Thoracic aorta (tissue), 2 donors: Measurements from ENCODE around the gene CTSC. TPM values are rescaled to one million over a fixed set of nuclear protein-coding genes. Genes with fewer than 3 reads are reported as not detected.

Source experiments
- ATAC-seq: fragments of 150-250 bp; one replicate; pipeline ENCODE4 v1.8.0; 2017; ENCODE audit warnings: low read depth; ENCODE audit not compliant: insufficient number of reproducible peaks, low FRiP score
- DNase-seq: peaks from one replicate; pipeline ENCODE4 v3.0.0-alpha.2; 2020; ENCODE audit warnings: low spot score
- H3K27ac ChIP-seq, 2 donors: fragments of 200-600 bp; sonication (generic); 1 replicate in 1 of 2; 2 replicates in 1 of 2; pipeline ENCODE4 v1.5.1; 2016; ENCODE audit warnings: mild to moderate bottlenecking in 2 of 2, moderate library complexity in 2 of 2
- H3K27me3 ChIP-seq: fragments of 200-600 bp; sonication (generic); replicated peaks from 2 replicates; pipeline ENCODE4 v1.6.0; 2016; ENCODE audit warnings: mild to moderate bottlenecking; ENCODE audit not compliant: insufficient read depth
- H3K36me3 ChIP-seq: fragments of 200-600 bp; sonication (generic); one replicate; pipeline ENCODE4 v1.5.1; 2016
- H3K4me1 ChIP-seq, 2 donors: fragments of 200-600 bp; sonication (generic); 1 replicate in 1 of 2; 2 replicates in 1 of 2; pipeline versions ENCODE4 v1.5.1 to v1.6.0; 2016; ENCODE audit warnings: low read depth in 2 of 2, mild to moderate bottlenecking in 1 of 2; ENCODE audit not compliant: control insufficient read depth in 1 of 2
- H3K4me3 ChIP-seq: fragments of 200-600 bp; sonication (generic); 2 replicates; pipeline ENCODE4 v1.5.1; 2016; ENCODE audit warnings: mild to moderate bottlenecking
- H3K9me3 ChIP-seq: fragments of 200-600 bp; sonication (generic); 2 replicates; pipeline ENCODE4 v1.5.1; 2016
- total RNA-seq, 2 donors: library from RNA; depleted of rRNA; stranded (reverse); fragments of >200 nt; gene quantifications; one replicate each; pipeline versions ENCODE4 v1.1.0 to v1.2.3, GENCODE V29; 2016
- TF ChIP-seq, protein P1 (sequence below): fragments of 200-600 bp; sonication (generic); IDR thresholded peaks from one replicate; pipeline ENCODE4 v1.5.1; 2019; ENCODE audit warnings: antibody characterized with exemption

Gene CTSC
- total RNA-seq, 2 donors from 2014 or later = 49.0 to 91.1 TPM

DNA sequence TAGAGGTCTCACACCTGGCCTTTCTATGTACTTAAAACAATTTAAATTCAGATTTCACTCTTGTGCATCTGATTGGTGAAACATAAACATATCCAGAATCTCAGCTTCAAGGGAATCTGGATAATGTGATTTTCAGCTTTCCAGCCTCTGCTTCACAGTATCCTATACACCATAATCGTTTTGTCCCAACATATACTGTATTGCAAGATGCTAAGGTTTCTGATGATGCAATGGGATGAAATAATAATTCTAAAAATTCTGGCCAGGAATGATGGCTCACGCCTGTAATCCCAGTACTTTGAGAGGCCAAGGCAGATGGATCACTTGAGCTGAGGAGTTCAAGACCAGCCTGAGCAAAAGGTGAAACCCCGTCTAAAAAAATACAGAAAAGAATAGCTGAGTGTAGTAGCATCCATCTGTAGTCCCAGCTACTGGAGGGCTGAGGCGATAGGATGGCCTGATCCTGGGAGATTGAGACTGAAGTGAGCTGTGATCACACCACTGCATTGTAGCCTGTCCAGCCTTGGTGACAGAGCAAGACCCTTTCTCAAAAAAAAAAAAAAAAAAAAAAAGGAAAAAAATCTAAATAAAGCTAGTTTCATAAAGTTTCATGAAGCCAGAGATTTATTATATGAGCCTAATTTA, 41.0 kb upstream of the CTSC start:
- H3K4me1 ChIP-seq = no peaks in the 10 kb centered on the region
- H3K36me3 ChIP-seq = no peaks in the 10 kb centered on the region
- no peak overlapping the region for H3K27ac ChIP-seq
- H3K4me3 ChIP-seq = no peak overlapping the region
- DNase-seq (no peak), ATAC-seq (no peak)
- TF ChIP-seq, protein P1, sequence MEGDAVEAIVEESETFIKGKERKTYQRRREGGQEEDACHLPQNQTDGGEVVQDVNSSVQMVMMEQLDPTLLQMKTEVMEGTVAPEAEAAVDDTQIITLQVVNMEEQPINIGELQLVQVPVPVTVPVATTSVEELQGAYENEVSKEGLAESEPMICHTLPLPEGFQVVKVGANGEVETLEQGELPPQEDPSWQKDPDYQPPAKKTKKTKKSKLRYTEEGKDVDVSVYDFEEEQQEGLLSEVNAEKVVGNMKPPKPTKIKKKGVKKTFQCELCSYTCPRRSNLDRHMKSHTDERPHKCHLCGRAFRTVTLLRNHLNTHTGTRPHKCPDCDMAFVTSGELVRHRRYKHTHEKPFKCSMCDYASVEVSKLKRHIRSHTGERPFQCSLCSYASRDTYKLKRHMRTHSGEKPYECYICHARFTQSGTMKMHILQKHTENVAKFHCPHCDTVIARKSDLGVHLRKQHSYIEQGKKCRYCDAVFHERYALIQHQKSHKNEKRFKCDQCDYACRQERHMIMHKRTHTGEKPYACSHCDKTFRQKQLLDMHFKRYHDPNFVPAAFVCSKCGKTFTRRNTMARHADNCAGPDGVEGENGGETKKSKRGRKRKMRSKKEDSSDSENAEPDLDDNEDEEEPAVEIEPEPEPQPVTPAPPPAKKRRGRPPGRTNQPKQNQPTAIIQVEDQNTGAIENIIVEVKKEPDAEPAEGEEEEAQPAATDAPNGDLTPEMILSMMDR = no peak
- H3K9me3 ChIP-seq = no peaks in the 10 kb centered on the region
- no peaks in the 10 kb centered on the region for H3K27me3 ChIP-seq

DNA sequence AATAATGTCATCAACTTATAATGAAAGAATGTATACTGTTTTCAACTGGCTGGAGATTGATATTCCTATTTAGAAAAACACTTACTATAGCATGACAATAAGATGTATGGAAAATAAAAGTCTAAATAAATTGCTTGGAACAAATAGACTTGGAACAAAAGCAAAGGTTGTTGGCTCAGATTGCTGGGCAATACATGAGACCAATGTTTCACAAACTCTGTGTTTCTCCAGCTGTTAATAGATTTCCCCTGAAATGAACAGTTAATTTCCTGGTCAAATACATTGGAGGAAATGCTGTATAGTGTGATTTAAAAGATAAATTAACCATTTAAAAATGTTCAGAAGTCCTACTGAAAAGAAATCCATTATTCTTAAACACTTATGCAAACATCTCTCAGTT, 40.1 kb upstream of the CTSC start:
- TF ChIP-seq, protein P1 = no peak
- no peaks in the 10 kb centered on the region for H3K27me3 ChIP-seq
- no peak for DNase-seq

DNA sequence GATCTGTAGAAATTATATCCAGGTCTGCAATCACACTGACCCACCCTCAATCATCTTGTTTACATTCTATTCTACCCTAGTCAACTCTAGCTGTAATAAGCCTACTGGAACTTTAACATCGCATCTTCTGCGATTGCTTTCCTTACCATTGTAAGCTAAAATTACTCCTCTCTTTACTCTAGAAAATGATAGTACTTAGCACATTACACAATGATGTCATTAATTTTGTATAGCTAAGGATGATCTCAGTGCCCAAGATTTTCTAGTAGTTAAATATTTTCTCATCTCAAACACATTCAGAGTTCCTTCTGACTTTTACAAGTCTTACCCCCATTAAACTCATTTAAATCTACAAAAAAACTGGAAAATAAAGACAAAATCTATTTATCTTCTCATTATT, 39.6 kb upstream of the CTSC start:
- Histone ChIP-seq H3K9me3 (no peaks in the 10 kb centered on the region), H3K4me3 (no peak overlapping the region), H3K27me3 (no peaks in the 10 kb centered on the region), H3K27ac (no peak overlapping the region), H3K4me1 (no peaks in the 10 kb centered on the region), H3K36me3 (no peaks in the 10 kb centered on the region)
- DNase-seq (no peak), ATAC-seq (no peak)
- TF ChIP-seq, protein P1 = no peak

More for the DNA sequence above, 40.1 kb upstream of the CTSC start:
- Histone ChIP-seq H3K27ac (no peak overlapping the region), H3K4me1 (no peaks in the 10 kb centered on the region), H3K9me3 (no peaks in the 10 kb centered on the region), H3K4me3 (no peak overlapping the region), H3K36me3 (no peaks in the 10 kb centered on the region)
- no peak for ATAC-seq

DNA sequence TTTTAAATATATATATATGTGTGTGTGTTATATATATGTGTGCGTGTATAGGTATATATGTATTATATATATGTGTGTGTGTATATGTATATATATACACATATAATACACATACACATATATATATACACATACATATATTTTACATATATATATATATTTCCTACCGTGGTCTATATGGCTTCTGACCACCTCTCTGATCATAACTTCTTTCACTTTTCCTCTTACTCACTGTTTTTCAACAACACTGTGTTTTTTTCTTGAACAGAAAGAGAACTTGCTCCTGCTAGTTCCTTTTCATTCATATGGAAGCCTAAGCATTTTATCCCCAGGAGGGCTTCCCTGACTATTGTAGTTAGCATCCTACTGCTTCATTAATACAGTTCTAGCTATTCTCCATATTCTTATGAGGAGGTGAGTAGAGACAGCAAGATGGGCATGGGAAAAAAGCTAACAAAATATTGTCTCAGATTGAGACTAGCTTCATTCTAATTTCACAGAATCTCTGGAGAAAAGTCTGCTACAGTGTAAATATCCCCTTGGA, 38.5 kb upstream of the CTSC start:
- no peak for DNase-seq
- TF ChIP-seq, protein P1 = no peak
- Histone ChIP-seq H3K36me3 (no peaks in the 10 kb centered on the region), H3K27ac (no peak overlapping the region), H3K4me1 (no peaks in the 10 kb centered on the region), H3K4me3 (no peak overlapping the region), H3K27me3 (no peaks in the 10 kb centered on the region), H3K9me3 (no peaks in the 10 kb centered on the region)
- no peak for ATAC-seq

DNA sequence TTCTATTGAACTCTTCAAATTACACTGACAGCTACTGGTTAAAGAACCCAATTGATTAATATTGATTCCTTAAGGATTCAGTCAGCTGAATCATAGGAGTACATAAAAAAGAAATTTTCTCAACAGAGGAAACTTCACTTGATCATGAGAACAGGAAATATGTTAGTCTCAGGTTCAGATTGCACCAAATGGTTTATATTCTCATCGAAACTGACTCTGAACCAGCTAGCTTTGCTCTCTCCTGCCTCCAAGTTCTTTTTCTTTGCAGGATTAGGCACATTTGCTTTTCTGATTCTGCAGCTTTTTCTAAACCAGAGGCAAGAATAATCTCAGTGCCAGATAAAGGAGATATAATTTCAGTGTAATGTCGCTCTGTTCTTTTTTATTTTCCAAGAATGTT, 33.2 kb upstream of the CTSC start:
- TF ChIP-seq, protein P1 = no peak
- H3K27me3 ChIP-seq = no peaks in the 10 kb centered on the region
- no peaks in the 10 kb centered on the region for H3K4me1 ChIP-seq
- no peaks in the 10 kb centered on the region for H3K36me3 ChIP-seq
- H3K27ac ChIP-seq = no peak overlapping the region
- DNase-seq = no peak
- no peak for ATAC-seq
- no peaks in the 10 kb centered on the region for H3K9me3 ChIP-seq
- H3K4me3 ChIP-seq = no peak overlapping the region
